Endodermal cell (in vitro differentiated cells): ENCODE results near the gene ARHGAP6. TPM values are rescaled to one million over a fixed set of nuclear protein-coding genes. Genes with fewer than 3 reads are reported as not detected.
A peak's percentile ranks its signal among the peaks of the same experiment; 100 is the strongest.
"Not testable (repeated sequence)": the region's sequence is repeated elsewhere in the genome, so short reads cannot be mapped to it uniquely, and the experiment has no call there.

ENCODE experiments used
- DNase-seq: peaks from one replicate; pipeline ENCODE4 v3.0.0-alpha.2; 2017
- H3K27ac ChIP-seq: 2 replicates; pipeline ENCODE4 v1.5.1; 2013; ENCODE audit warnings: mild to moderate bottlenecking, low read depth, low read length, moderate library complexity
- H3K27me3 ChIP-seq: 2 replicates; pipeline ENCODE4 v1.6.1; 2013; ENCODE audit warnings: mild to moderate bottlenecking, low read length, moderate library complexity; ENCODE audit not compliant: insufficient read depth, control insufficient read depth, poor library complexity, severe bottlenecking
- H3K36me3 ChIP-seq: 2 replicates; pipeline ENCODE4 v1.7.0; 2013; ENCODE audit warnings: mild to moderate bottlenecking, low read length, moderate library complexity; ENCODE audit not compliant: control insufficient read depth, insufficient read depth
- H3K4me1 ChIP-seq: one replicate; pipeline ENCODE4 v1.7.0; 2013; ENCODE audit warnings: low read length; ENCODE audit not compliant: control insufficient read depth, insufficient read depth
- H3K4me3 ChIP-seq: 2 replicates; pipeline ENCODE4 v1.5.1; 2013; ENCODE audit warnings: mild to moderate bottlenecking, low read length, moderate library complexity
- H3K9ac ChIP-seq: 2 replicates; pipeline ENCODE4 v1.6.1; 2013; ENCODE audit warnings: mild to moderate bottlenecking, low read length, moderate library complexity; ENCODE audit not compliant: poor library complexity, severe bottlenecking; ENCODE audit errors: extremely low read depth
- H3K9me3 ChIP-seq: 2 replicates; pipeline ENCODE4 v1.6.1; 2013; ENCODE audit warnings: mild to moderate bottlenecking, low read length, moderate library complexity; ENCODE audit not compliant: control insufficient read depth
- H3K27ac Mint-ChIP-seq: 2 replicates; pipeline ENCODE4 v1.8.0; 2020; ENCODE audit warnings: mixed read lengths
- H3K27me3 Mint-ChIP-seq: 2 replicates; pipeline ENCODE4 v1.8.0; 2021; ENCODE audit warnings: mild to moderate bottlenecking, mixed read lengths; ENCODE audit not compliant: insufficient read depth
- H3K36me3 Mint-ChIP-seq: 2 replicates; pipeline ENCODE4 v1.8.0; 2020; ENCODE audit warnings: low read depth, mixed read lengths
- H3K4me1 Mint-ChIP-seq: 2 replicates; pipeline ENCODE4 v1.8.0; 2020; ENCODE audit warnings: mixed read lengths
- H3K4me3 Mint-ChIP-seq: 2 replicates; pipeline ENCODE4 v1.8.0; 2020; ENCODE audit warnings: mild to moderate bottlenecking, moderate library complexity, mixed read lengths
- H3K9me3 Mint-ChIP-seq: 2 replicates; pipeline ENCODE4 v1.8.0; 2020; ENCODE audit warnings: mild to moderate bottlenecking, mixed read lengths
- WGBS, 2 experiments: methylation state at CpG; one replicate each; pipeline versions ENCODE4 v1.1.5 to v1.1.7; 2013; ENCODE audit warnings: missing lambda C conversion rate in 2 of 2, mixed read lengths in 1 of 2; ENCODE audit not compliant: insufficient coverage in 1 of 2, insufficient read length in 1 of 2; 5-methylcytosine and 5-hydroxymethylcytosine counted together
- total RNA-seq, 2 donors: library from RNA; stranded (reverse); fragmentation: NEBNext Ultra II Directional in 1 of 2; extraction: Animal tissue kit (Norgen Biotek cat#: 25700) in 1 of 2; gene quantifications; 2 replicates in 1 of 2; 3 replicates in 1 of 2; pipeline ENCODE4 v1.2.1, GENCODE V29; 2021
- TF ChIP-seq, protein P1 (sequence below): fragments of 200-600 bp; sonication (generic); conservative IDR thresholded peaks from 2 replicates; pipeline ENCODE4 v1.5.0; 2021; ENCODE audit warnings: antibody characterized with exemption, mild to moderate bottlenecking

ARHGAP6 gene
- total RNA-seq, 2 donors from 2014 or later = 0.48 to 0.73 TPM

DNA sequence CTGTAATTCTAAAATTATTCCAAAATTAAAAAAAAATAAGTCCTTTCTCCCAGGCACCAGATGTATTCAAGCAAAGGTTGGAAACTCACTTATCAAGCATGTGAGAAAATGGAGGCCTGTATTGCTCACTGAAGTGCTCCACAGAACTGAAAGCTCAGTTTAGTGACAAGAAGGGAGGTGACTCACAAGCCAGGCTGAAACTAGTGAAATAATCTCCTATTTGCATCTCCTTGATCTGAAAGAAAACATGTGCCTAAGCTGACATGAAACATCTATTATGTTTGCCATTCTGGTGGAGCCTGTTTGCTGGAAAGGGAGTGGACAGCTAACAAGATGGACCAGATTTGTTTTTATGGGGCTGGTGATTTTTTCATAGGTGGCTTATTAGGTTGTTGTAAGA lies 426.5 kb downstream of the ARHGAP6 start:
- TF ChIP-seq, protein P1, sequence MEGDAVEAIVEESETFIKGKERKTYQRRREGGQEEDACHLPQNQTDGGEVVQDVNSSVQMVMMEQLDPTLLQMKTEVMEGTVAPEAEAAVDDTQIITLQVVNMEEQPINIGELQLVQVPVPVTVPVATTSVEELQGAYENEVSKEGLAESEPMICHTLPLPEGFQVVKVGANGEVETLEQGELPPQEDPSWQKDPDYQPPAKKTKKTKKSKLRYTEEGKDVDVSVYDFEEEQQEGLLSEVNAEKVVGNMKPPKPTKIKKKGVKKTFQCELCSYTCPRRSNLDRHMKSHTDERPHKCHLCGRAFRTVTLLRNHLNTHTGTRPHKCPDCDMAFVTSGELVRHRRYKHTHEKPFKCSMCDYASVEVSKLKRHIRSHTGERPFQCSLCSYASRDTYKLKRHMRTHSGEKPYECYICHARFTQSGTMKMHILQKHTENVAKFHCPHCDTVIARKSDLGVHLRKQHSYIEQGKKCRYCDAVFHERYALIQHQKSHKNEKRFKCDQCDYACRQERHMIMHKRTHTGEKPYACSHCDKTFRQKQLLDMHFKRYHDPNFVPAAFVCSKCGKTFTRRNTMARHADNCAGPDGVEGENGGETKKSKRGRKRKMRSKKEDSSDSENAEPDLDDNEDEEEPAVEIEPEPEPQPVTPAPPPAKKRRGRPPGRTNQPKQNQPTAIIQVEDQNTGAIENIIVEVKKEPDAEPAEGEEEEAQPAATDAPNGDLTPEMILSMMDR = no peak
- Histone ChIP-seq H3K36me3 (no peaks in the 10 kb centered on the region), H3K27ac (no peak overlapping the region), H3K9ac (no peak overlapping the region), H3K4me3 (no peak overlapping the region), H3K27me3 (no peaks in the 10 kb centered on the region), H3K9me3 (no peaks in the 10 kb centered on the region), H3K4me1 (no peaks in the 10 kb centered on the region)
- Mint-ChIP-seq H3K36me3 (no peaks in the 10 kb centered on the region), H3K27me3 (no peaks in the 10 kb centered on the region), H3K4me1 (no peaks in the 10 kb centered on the region), H3K27ac (no peak overlapping the region), H3K4me3 (no peak overlapping the region), H3K9me3 (peaks cover 40% of the 10 kb centered on the region)
- no peak for DNase-seq

DNA sequence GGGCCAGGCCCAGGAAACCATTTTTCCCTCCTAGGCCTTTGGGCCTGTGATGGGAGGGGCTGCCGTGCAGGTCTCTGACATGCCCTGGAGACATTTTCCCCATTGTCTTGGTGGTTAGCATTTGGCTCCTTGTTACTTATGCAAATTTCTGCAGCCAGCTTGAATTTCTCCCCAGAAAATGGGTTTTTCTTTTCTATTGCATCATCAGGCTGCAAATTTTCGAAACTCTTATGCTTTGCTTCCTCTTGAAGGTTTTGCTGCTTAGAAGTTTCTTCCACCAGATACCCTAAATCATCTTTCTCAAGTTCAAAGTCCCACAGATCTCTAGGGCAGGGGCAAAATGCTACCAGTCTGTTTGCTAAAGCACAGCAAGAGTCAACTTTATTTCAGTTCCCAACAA lies 430.3 kb downstream of the ARHGAP6 start:
- not testable (repeated sequence) for DNase-seq, H3K36me3 ChIP-seq, H3K4me1 Mint-ChIP-seq

DNA sequence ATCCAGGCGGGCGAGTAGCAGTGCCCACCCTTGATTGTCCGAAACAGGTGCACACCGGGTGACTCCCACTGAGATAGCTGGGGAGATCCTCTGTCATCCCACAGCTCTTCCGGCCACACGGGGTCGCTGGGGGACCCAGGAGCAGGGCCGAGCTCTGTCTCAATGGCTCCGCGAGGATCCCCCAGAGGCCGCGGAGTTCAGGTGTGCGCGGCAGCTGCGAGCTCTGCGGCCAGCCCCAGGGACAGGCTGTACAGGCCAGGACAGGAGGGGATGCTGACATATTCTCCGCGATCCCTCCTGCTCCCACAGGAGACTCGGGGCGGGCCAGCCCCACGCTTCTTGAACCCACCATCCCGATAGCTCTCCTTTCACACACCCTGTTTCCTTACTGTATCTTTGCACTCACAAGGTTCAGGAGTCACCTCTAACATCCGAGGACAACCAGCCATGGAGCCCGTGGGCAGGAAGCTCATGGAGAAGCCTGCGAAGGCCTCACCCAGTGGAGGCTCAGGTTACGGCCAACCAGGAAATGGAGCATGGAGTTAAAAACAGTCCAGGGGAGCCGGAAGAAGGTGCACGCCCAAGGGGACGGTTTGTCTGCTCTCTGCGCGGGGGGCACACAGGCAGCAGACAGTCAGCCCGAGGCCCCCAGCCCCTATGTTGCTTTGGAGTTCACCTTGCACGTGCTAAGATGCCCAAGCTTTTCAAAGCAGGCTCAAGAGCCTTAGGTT lies 450.4 kb downstream of the ARHGAP6 start:
- H3K27ac Mint-ChIP-seq = no peak overlapping the region

More for the DNA sequence above, 430.3 kb downstream of the ARHGAP6 start:
- H3K9me3 ChIP-seq, H3K4me3 Mint-ChIP-seq, H3K4me3 ChIP-seq, H3K27me3 Mint-ChIP-seq, H3K27me3 ChIP-seq, H3K4me1 ChIP-seq, H3K9ac ChIP-seq, H3K27ac Mint-ChIP-seq, H3K27ac ChIP-seq, H3K36me3 Mint-ChIP-seq: not testable (repeated sequence)
- H3K9me3 Mint-ChIP-seq = peaks cover 64% of the 10 kb centered on the region
- 80 to 92% methylated on average over 1 to 2 of the region's 2 CpGs for WGBS, 2 experiments

More for the DNA sequence above, 450.4 kb downstream of the ARHGAP6 start:
- no peak overlapping the region for H3K9ac ChIP-seq
- Mint-ChIP-seq H3K27me3 (peaks cover 3% of the 10 kb centered on the region), H3K9me3 (peaks cover 42% of the 10 kb centered on the region), H3K36me3 (no peaks in the 10 kb centered on the region), H3K4me1 (no peaks in the 10 kb centered on the region), H3K4me3 (no peak overlapping the region)
- no peak overlapping the region for H3K4me3 ChIP-seq
- no peaks in the 10 kb centered on the region for H3K36me3 ChIP-seq
- no peaks in the 10 kb centered on the region for H3K27me3 ChIP-seq
- 92 to 94% methylated on average over 5 to 33 of the region's 33 CpGs for WGBS, 2 experiments
- TF ChIP-seq, protein P1 = peak; percentile 67
- no peak overlapping the region for H3K27ac ChIP-seq
- no peaks in the 10 kb centered on the region for H3K9me3 ChIP-seq
- DNase-seq = peak; percentile 79
- H3K4me1 ChIP-seq = no peaks in the 10 kb centered on the region
